ENCODE results near the gene CTNNBL1. TPM values are rescaled to one million over a fixed set of nuclear protein-coding genes. Genes with fewer than 3 reads are reported as not detected.

Gene CTNNBL1
- total RNA-seq, 1 experiment from 2014 or later, result 71.2 TPM

DNA sequence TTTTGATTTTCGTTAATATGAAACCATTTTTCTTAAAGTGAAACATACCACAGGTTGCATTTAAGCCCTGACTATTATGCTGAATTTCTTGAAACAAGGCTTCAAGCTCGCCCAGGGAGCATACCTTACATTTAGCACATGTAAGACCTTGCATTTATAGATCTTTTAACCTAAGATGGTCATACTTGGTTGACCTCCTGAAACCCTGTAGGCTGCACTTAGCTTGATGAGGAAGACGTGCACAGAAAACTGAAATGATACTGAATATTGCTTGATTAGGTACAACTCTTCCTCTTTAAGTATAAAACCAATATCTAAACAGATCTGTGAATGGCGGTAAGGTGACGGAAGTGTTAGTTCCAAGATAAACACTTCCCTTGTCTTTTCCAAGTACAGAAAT, 82.2 kb downstream of the CTNNBL1 start:
- H3K4me1 ChIP-seq (ENCODE audit: control insufficient read depth, insufficient read depth, low read length), result no peaks in the 10 kb centered on the region
- intact Hi-C loops (cut with micrococcal nuclease; ENCODE audit: unreplicated experiment) (no loop called here), in situ Hi-C loops (cut with HindIII; ENCODE audit: low pct_unique_long_range_greater_than_20kb, low sequenced_read_pairs) (no loop called here)
- no peaks in the 10 kb centered on the region for H3K9me3 ChIP-seq (ENCODE audit: control insufficient read depth, insufficient read depth, low read depth, low read length)
- ATAC-seq (no peak), DNase-seq (ENCODE audit: low read depth, low spot score) (no peak)
- CTCF ChIA-PET, result no interaction called here
- no TSS peak for BruUV-seq (replicated peaks)
- H3K4me3 ChIP-seq (ENCODE audit: low read depth in 2 of 2, low read length in 2 of 2), result no peak overlapping the region
- no peaks in the 10 kb centered on the region for H3K27me3 ChIP-seq (ENCODE audit: control insufficient read depth, insufficient read depth, low read length)
- POLR2A ChIA-PET, result no interaction called here
- no peak for TF ChIP-seq POLR2AphosphoS5 (IDR thresholded peaks at IDR 0.05; ENCODE audit: low read depth, low read length)
- TF ChIP-seq, protein P1, sequence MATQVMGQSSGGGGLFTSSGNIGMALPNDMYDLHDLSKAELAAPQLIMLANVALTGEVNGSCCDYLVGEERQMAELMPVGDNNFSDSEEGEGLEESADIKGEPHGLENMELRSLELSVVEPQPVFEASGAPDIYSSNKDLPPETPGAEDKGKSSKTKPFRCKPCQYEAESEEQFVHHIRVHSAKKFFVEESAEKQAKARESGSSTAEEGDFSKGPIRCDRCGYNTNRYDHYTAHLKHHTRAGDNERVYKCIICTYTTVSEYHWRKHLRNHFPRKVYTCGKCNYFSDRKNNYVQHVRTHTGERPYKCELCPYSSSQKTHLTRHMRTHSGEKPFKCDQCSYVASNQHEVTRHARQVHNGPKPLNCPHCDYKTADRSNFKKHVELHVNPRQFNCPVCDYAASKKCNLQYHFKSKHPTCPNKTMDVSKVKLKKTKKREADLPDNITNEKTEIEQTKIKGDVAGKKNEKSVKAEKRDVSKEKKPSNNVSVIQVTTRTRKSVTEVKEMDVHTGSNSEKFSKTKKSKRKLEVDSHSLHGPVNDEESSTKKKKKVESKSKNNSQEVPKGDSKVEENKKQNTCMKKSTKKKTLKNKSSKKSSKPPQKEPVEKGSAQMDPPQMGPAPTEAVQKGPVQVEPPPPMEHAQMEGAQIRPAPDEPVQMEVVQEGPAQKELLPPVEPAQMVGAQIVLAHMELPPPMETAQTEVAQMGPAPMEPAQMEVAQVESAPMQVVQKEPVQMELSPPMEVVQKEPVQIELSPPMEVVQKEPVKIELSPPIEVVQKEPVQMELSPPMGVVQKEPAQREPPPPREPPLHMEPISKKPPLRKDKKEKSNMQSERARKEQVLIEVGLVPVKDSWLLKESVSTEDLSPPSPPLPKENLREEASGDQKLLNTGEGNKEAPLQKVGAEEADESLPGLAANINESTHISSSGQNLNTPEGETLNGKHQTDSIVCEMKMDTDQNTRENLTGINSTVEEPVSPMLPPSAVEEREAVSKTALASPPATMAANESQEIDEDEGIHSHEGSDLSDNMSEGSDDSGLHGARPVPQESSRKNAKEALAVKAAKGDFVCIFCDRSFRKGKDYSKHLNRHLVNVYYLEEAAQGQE (IDR thresholded peaks at IDR 0.05; ENCODE audit: insufficient read depth in 1 of 2, low read depth in 2 of 2, low read length in 1 of 2), result no peak
- TF ChIP-seq SIN3A (IDR thresholded peaks at IDR 0.05; ENCODE audit: borderline replicate concordance, insufficient read depth, low read depth, low read length), result no peak
- TF ChIP-seq TCF7L2 (IDR thresholded peaks at IDR 0.05; ENCODE audit: low read depth, low read length), result no peak
- TF ChIP-seq, protein P2, sequence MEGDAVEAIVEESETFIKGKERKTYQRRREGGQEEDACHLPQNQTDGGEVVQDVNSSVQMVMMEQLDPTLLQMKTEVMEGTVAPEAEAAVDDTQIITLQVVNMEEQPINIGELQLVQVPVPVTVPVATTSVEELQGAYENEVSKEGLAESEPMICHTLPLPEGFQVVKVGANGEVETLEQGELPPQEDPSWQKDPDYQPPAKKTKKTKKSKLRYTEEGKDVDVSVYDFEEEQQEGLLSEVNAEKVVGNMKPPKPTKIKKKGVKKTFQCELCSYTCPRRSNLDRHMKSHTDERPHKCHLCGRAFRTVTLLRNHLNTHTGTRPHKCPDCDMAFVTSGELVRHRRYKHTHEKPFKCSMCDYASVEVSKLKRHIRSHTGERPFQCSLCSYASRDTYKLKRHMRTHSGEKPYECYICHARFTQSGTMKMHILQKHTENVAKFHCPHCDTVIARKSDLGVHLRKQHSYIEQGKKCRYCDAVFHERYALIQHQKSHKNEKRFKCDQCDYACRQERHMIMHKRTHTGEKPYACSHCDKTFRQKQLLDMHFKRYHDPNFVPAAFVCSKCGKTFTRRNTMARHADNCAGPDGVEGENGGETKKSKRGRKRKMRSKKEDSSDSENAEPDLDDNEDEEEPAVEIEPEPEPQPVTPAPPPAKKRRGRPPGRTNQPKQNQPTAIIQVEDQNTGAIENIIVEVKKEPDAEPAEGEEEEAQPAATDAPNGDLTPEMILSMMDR (IDR thresholded peaks at IDR 0.05), result no peak
- H3K27ac ChIP-seq (ENCODE audit: low read length), result no peak overlapping the region
- H3K36me3 ChIP-seq (ENCODE audit: control insufficient read depth, insufficient read depth, low read length), result peaks cover 3% of the 10 kb centered on the region

DNA sequence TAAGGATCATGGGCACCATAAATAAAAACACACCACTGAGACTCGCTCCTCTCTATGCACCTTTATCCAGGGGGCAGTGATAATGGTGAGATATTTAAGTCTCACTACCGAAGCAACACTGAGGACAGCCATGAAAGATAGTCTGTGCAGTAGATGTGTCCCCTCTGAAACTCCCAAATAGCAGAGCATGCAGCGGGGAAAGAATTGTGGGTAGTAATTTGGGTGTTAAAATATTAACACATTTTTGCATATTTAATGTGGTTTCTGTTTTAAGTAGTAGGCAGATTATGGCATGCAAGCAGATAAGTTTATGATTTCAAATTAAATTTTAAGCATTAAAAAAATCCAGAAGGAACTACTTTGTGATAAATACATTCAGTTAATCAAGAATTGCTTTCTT, 82.7 kb downstream of the CTNNBL1 start:
- Histone ChIP-seq H3K9me3 (ENCODE audit: control insufficient read depth, insufficient read depth, low read depth, low read length) (no peaks in the 10 kb centered on the region), H3K4me1 (ENCODE audit: control insufficient read depth, insufficient read depth, low read length) (no peaks in the 10 kb centered on the region), H3K36me3 (ENCODE audit: control insufficient read depth, insufficient read depth, low read length) (peaks cover 3% of the 10 kb centered on the region), H3K4me3 (ENCODE audit: low read depth in 2 of 2, low read length in 2 of 2) (no peak overlapping the region), H3K27ac (ENCODE audit: low read length) (no peak overlapping the region), H3K27me3 (ENCODE audit: control insufficient read depth, insufficient read depth, low read length) (no peaks in the 10 kb centered on the region)
- no peak for DNase-seq (ENCODE audit: low read depth, low spot score)
- ChIA-PET CTCF (no interaction called here), POLR2A (no interaction called here)
- intact Hi-C loops (cut with micrococcal nuclease; ENCODE audit: unreplicated experiment), result no loop called here
- ATAC-seq, result no peak
- in situ Hi-C loops (cut with HindIII; ENCODE audit: low pct_unique_long_range_greater_than_20kb, low sequenced_read_pairs), result no loop called here
- BruUV-seq (replicated peaks), result no TSS peak
- TF ChIP-seq, protein P2 (IDR thresholded peaks at IDR 0.05), result no peak
- no peak for TF ChIP-seq SIN3A (IDR thresholded peaks at IDR 0.05; ENCODE audit: borderline replicate concordance, insufficient read depth, low read depth, low read length)
- TF ChIP-seq POLR2AphosphoS5 (IDR thresholded peaks at IDR 0.05; ENCODE audit: low read depth, low read length), result no peak
- TF ChIP-seq, protein P1 (IDR thresholded peaks at IDR 0.05; ENCODE audit: insufficient read depth in 1 of 2, low read depth in 2 of 2, low read length in 1 of 2), result no peak
- TF ChIP-seq TCF7L2 (IDR thresholded peaks at IDR 0.05; ENCODE audit: low read depth, low read length), result no peak

All from Panc1 (cell line).